HepG2 (cell line): ENCODE data around the gene NDRG2. TPM values are rescaled to one million over a fixed set of nuclear protein-coding genes. Genes with fewer than 3 reads are reported as not detected.

Source experiments
- ATAC-seq: fragments of 200-7000 bp; cut with Tn5 transposase; 3 replicates; pipeline ENCODE4 v1.9.1; 2020; ENCODE audit warnings: mild to moderate bottlenecking, moderate library complexity
- BruUV-seq: library from RNA; stranded (reverse); fragments of 400-500 nt; replicated peaks from 2 replicates; lab custom pipeline; 2021; lab: Mats Ljungman, UMichigan
- CTCF ChIA-PET: fragments of 300-600 bp; formaldehyde crosslinking; extraction: SDS; loops from one replicate; lab custom pipeline; 2021; ENCODE audit warnings: low total read pairs, inconsistent platforms, low intra/inter-chr PET ratio; lab: Yijun Ruan, JAX
- POLR2A ChIA-PET: fragments of 350-600 bp; sonication (Branson Sonifier 250); formaldehyde crosslinking; loops from one replicate; lab custom pipeline; 2020; ENCODE audit warnings: antibody characterized with exemption, inconsistent platforms; lab: Yijun Ruan, JAX
- DNase-seq: peaks from one replicate; pipeline ENCODE4 v3.0.0-alpha.2; 2015; ENCODE audit warnings: low spot score
- FAIRE-seq: peaks from 3 replicates; lab custom pipeline; 2011; peaks lifted over from hg19 to GRCh38; lab: Jason Lieb, UNC
- H2AFZ ChIP-seq: one replicate; pipeline ENCODE4 v1.6.1; 2011; ENCODE audit warnings: low read length, inconsistent platforms
- H3K27ac ChIP-seq: fragments of 300-600 bp; 3 replicates; pipeline ENCODE4 v1.8.0; 2011; ENCODE audit warnings: mixed run types, mild to moderate bottlenecking, mixed read lengths, low read length, inconsistent platforms; ENCODE audit not compliant: insufficient read depth; ENCODE audit errors: extremely low read length
- H3K27me3 ChIP-seq, 2 experiments: fragments of 200-600 bp in 1 of 2; 2 replicates in 1 of 2; 3 replicates in 1 of 2; pipeline versions ENCODE4 v1.6.0 to v1.8.0; 2011; ENCODE audit warnings: low read length in 2 of 2, mild to moderate bottlenecking in 2 of 2, moderate library complexity in 2 of 2, inconsistent platforms in 1 of 2; ENCODE audit not compliant: insufficient read depth in 2 of 2, control insufficient read depth in 1 of 2
- H3K36me3 ChIP-seq, 2 experiments: fragments of 200-600 bp in 1 of 2; replicated peaks in 1 of 2; 2 replicates in 1 of 2; 3 replicates in 1 of 2; pipeline versions ENCODE4 v1.5.1 to v1.8.0; 2011; ENCODE audit warnings: low read length in 2 of 2, inconsistent platforms in 1 of 2; ENCODE audit not compliant: insufficient read depth in 2 of 2, control insufficient read depth in 1 of 2
- H3K4me1 ChIP-seq: 2 replicates; pipeline ENCODE4 v1.5.1; 2012; ENCODE audit warnings: low read length, inconsistent platforms; ENCODE audit not compliant: insufficient read depth
- H3K4me2 ChIP-seq: 2 replicates; pipeline ENCODE4 v1.6.0; 2011; ENCODE audit warnings: low read depth, low read length, inconsistent platforms
- H3K4me3 ChIP-seq, 3 experiments: fragments of 200-600 bp in 1 of 3; sonication (generic), shearing (Covaris generic) in 1 of 3; replicated peaks in 1 of 3; 2 replicates each; pipeline ENCODE4 v1.5.1; 2011 to 2016; ENCODE audit warnings: low read length in 3 of 3, inconsistent platforms in 2 of 3, low read depth in 2 of 3, mild to moderate bottlenecking in 2 of 3, control low read depth in 1 of 3, mixed read lengths in 1 of 3; ENCODE audit not compliant: insufficient read depth in 1 of 3
- H3K79me2 ChIP-seq: one replicate; pipeline ENCODE4 v1.6.1; 2011; ENCODE audit warnings: low read length, inconsistent platforms; ENCODE audit not compliant: insufficient read depth
- H3K9ac ChIP-seq: 2 replicates; pipeline ENCODE4 v1.6.0; 2011; ENCODE audit warnings: mild to moderate bottlenecking, low read depth, low read length, inconsistent platforms; ENCODE audit not compliant: insufficient read depth
- H3K9me3 ChIP-seq: 2 replicates; pipeline ENCODE4 v1.5.1; 2012; ENCODE audit warnings: mild to moderate bottlenecking, low read length
- H4K20me1 ChIP-seq: 2 replicates; pipeline ENCODE4 v1.6.0; 2011; ENCODE audit warnings: inconsistent platforms, mild to moderate bottlenecking, low read length, moderate library complexity; ENCODE audit not compliant: insufficient read depth
- DMTF1 ChIP-seq: sonication (generic); formaldehyde crosslinking; IDR thresholded peaks from 2 replicates; pipeline ENCODE4 v1.4.0; 2020; ENCODE audit warnings: mild to moderate bottlenecking, missing genetic modification reagents
- HMG20A ChIP-seq: IDR thresholded peaks from 2 replicates; pipeline ENCODE4 v1.6.1; 2016; ENCODE audit warnings: borderline replicate concordance
- HOXA3 ChIP-seq: sonication (generic); formaldehyde crosslinking; IDR thresholded peaks from 2 replicates; pipeline ENCODE4 v1.5.0; 2020; ENCODE audit warnings: missing genetic modification reagents
- KDM5A ChIP-seq: fragments of 200-600 bp; sonication (generic); IDR thresholded peaks from 2 replicates; pipeline ENCODE4 v1.7.0; 2018; ENCODE audit warnings: antibody characterized with exemption, mild to moderate bottlenecking, low read length, borderline replicate concordance
- KLF11 ChIP-seq: IDR thresholded peaks from 2 replicates; pipeline ENCODE4 v1.6.1; 2016; ENCODE audit warnings: missing compliant biosample characterization
- MED8 ChIP-seq: sonication (generic); formaldehyde crosslinking; IDR thresholded peaks from 2 replicates; pipeline ENCODE4 v1.8.1; 2023; ENCODE audit warnings: mild to moderate bottlenecking, missing genetic modification reagents; ENCODE audit not compliant: insufficient replicate concordance
- RNF219 ChIP-seq: sonication (generic); formaldehyde crosslinking; IDR thresholded peaks from 2 replicates; pipeline ENCODE4 v1.5.0; 2020; ENCODE audit warnings: mild to moderate bottlenecking, missing genetic modification reagents
- STAG1 ChIP-seq: sonication (generic); formaldehyde crosslinking; IDR thresholded peaks from 2 replicates; pipeline ENCODE4 v1.4.0; 2020; ENCODE audit warnings: missing genetic modification reagents
- STAT6 ChIP-seq: sonication (generic); formaldehyde crosslinking; IDR thresholded peaks from 2 replicates; pipeline ENCODE4 v1.4.0; 2020; ENCODE audit warnings: missing genetic modification reagents, mild to moderate bottlenecking, borderline replicate concordance
- ZNF180 ChIP-seq: sonication (generic); formaldehyde crosslinking; IDR thresholded peaks from 2 replicates; pipeline ENCODE4 v1.4.0; 2020; ENCODE audit warnings: low read depth, missing genetic modification reagents, borderline replicate concordance
- ZNF333 ChIP-seq: sonication (generic); formaldehyde crosslinking; IDR thresholded peaks from 2 replicates; pipeline ENCODE4 v1.4.0; 2020; ENCODE audit warnings: mild to moderate bottlenecking, missing genetic modification reagents, borderline replicate concordance
- ZNF552 ChIP-seq: sonication (generic); formaldehyde crosslinking; IDR thresholded peaks from 2 replicates; pipeline ENCODE4 v1.9.0; 2022; ENCODE audit warnings: missing genetic modification reagents, mild to moderate bottlenecking, borderline replicate concordance
- ZNF713 ChIP-seq: sonication (generic); formaldehyde crosslinking; IDR thresholded peaks from 2 replicates; pipeline ENCODE4 v1.4.0; 2020; ENCODE audit warnings: mild to moderate bottlenecking, missing genetic modification reagents
- ZNF800 ChIP-seq: sonication (generic); formaldehyde crosslinking; IDR thresholded peaks from 2 replicates; pipeline ENCODE4 v1.4.0; 2020; ENCODE audit warnings: missing genetic modification reagents
- WGBS: methylation state at CpG from one replicate; pipeline ENCODE4 v1.1.6; 2017; ENCODE audit warnings: low lambda C conversion rate; 5-methylcytosine and 5-hydroxymethylcytosine counted together
- in situ Hi-C: cut with HindIII; loops from 2 replicates; pipeline ENCODE4 v1.10.0; 2017; ENCODE audit warnings: low pct_unique_long_range_greater_than_20kb; ENCODE audit not compliant: extremely low pct_ligation_motif_present
- intact Hi-C: fragments of 100-400 bp; cut with micrococcal nuclease; formaldehyde crosslinking; loops from one replicate; pipeline ENCODE4 v1.10.0; 2022; ENCODE audit not compliant: unreplicated experiment
- polyA plus RNA-seq, 8 experiments: library from polyadenylated mRNA; depleted of rRNA in 3 of 8; stranded (reverse) in 7 of 8; unstranded in 1 of 8; fragments of >200 nt; fragmentation: Illumina TruSeq in 4 of 8; extraction: Trizol in 4 of 8; gene quantifications; 2 replicates each; pipeline versions ENCODE4 v1.2.1 to v1.2.3, GENCODE V29; 2011 to 2016; ENCODE audit warnings: low read depth in 4 of 8, missing spikeins in 1 of 8, mixed read lengths in 1 of 8; ENCODE audit not compliant: insufficient read depth in 1 of 8
- total RNA-seq, 5 experiments: library from RNA; depleted of rRNA; stranded (reverse); fragments of >200 nt; fragmentation: Illumina TruSeq; extraction: Trizol; gene quantifications; 2 replicates each; pipeline ENCODE4 v1.2.3, GENCODE V29; 2016; ENCODE audit warnings: low read depth in 1 of 5

NDRG2 gene
- total and polyA plus RNA-seq, 2 of the 13 experiments (the other 11 are each of a cell fraction or from before 2014, with no cell fraction given): 27.2 to 189 TPM

GRCh38 chr14:20998139-20998538 is 26.7 kb downstream of the NDRG2 start:
- in situ Hi-C loops (loop anchor here (25.0 kb wide), 1 partner anchor 661 kb away; the partner anchor contains the start of genes CCNB1IP1 and PARP2), intact Hi-C loops (no loop called here)
- H3K9me3 ChIP-seq: no peaks in the 10 kb centered on the region
- no peaks in the 10 kb centered on the region for H4K20me1 ChIP-seq
- 92% methylated on average over 3 of the region's 3 CpGs for WGBS
- BruUV-seq: no TSS peak
- FAIRE-seq (no peak), DNase-seq (no peak), ATAC-seq (no peak; the same call in 2 of the 3 replicates)
- no peak overlapping the region for H3K4me2 ChIP-seq
- TF ChIP-seq STAT6 (CRISPR knock-in tag) (no peak), MED8 (CRISPR knock-in tag) (no peak), ZNF713 (CRISPR knock-in tag) (no peak), ZNF552 (CRISPR knock-in tag) (no peak), RNF219 (CRISPR knock-in tag) (no peak), ZNF180 (CRISPR knock-in tag) (no peak), ZNF333 (no peak), ZNF800 (no peak), STAG1 (no peak), KLF11 (no peak), KDM5A (no peak), HMG20A (CRISPR knock-in tag) (no peak), DMTF1 (no peak), HOXA3 (no peak)
- H3K79me2 ChIP-seq: no peaks in the 10 kb centered on the region
- peaks cover 10% of the 10 kb centered on the region for H3K4me1 ChIP-seq
- CTCF ChIA-PET: no interaction called here
- no peaks in the 10 kb centered on the region for H3K27me3 ChIP-seq
- H3K4me3 ChIP-seq: no peak overlapping the region
- POLR2A ChIA-PET: interaction anchor here (1.1 kb wide), 1 partner anchor 91 kb away, joined by 3 read pairs; no protein-coding TSS in a partner anchor
- H3K27ac ChIP-seq: no peak overlapping the region
- H3K36me3 ChIP-seq: peaks cover 18 to 33% of the 10 kb centered on the region in 2 experiments
- no peak overlapping the region for H2AFZ ChIP-seq
- no peak overlapping the region for H3K9ac ChIP-seq
